ENCODE results near the gene LARP6.
"Not testable (repeated sequence)": the region's sequence is repeated elsewhere in the genome, so short reads cannot be mapped to it uniquely, and the experiment has no call there.

LARP6 gene

GRCh38 chr15:70853973-70854665 is at the start of gene LARP6:
TSS of gene LARP6 (minus strand) at chr15:70854157. CDS start at chr15:70854088, 69 bp downstream.
- no peak for DNase-seq (ENCODE audit: low spot score)

- DNase-seq (ENCODE audit: low spot score), result no peak
Measured at GRCh38 chr15:70902107-70902506, 48.1 kb upstream of the LARP6 start.

GRCh38 chr15:70892912-70893560 is 39.1 kb upstream of the LARP6 start:
- DNase-seq (ENCODE audit: low spot score), result peak; percentile 77

GRCh38 chr15:70892002-70892911 is 38.3 kb upstream of the LARP6 start, which contains the start of the genes LRRC49 and THAP10:
TSS of gene LRRC49 (plus strand) at chr15:70892826. CDS start at chr15:70892895, 69 bp downstream.
TSS of gene THAP10 (minus strand) at chr15:70892433. CDS start at chr15:70892272, 161 bp downstream.
- DNase-seq (ENCODE audit: low spot score), result peak; percentile 92

- DNase-seq (ENCODE audit: low spot score), result no peak
Measured at GRCh38 chr15:70882361-70882760, 28.4 kb upstream of the LARP6 start.

- DNase-seq (ENCODE audit: low spot score), result no peak
Measured at GRCh38 chr15:70880781-70881180, 26.8 kb upstream of the LARP6 start.

GRCh38 chr15:70879401-70879800 is 25.4 kb upstream of the LARP6 start:
- no peak for DNase-seq (ENCODE audit: low spot score)

- no peak for DNase-seq (ENCODE audit: low spot score)
Measured at GRCh38 chr15:70876683-70877082, 22.7 kb upstream of the LARP6 start.

GRCh38 chr15:70876011-70876410 is 22.1 kb upstream of the LARP6 start:
- DNase-seq (ENCODE audit: low spot score), result no peak

GRCh38 chr15:70875001-70875782 is 21.2 kb upstream of the LARP6 start:
- DNase-seq (ENCODE audit: low spot score), result peak; percentile 90

GRCh38 chr15:70873232-70874054 is 19.5 kb upstream of the LARP6 start:
- DNase-seq (ENCODE audit: low spot score), result no peak

GRCh38 chr15:70871490-70871889 is 17.5 kb upstream of the LARP6 start:
- DNase-seq (ENCODE audit: low spot score), result not testable (repeated sequence)

- DNase-seq (ENCODE audit: low spot score), result peak; percentile 45
Measured at GRCh38 chr15:70870051-70870450, 16.1 kb upstream of the LARP6 start.

GRCh38 chr15:70869346-70869745 is 15.4 kb upstream of the LARP6 start:
- peak; percentile 50 for DNase-seq (ENCODE audit: low spot score)

- DNase-seq (ENCODE audit: low spot score), result peak; percentile 58
Measured at GRCh38 chr15:70867911-70868467, 14.0 kb upstream of the LARP6 start.

- DNase-seq (ENCODE audit: low spot score), result peak; percentile 25
Measured at GRCh38 chr15:70866982-70867641, 13.2 kb upstream of the LARP6 start.

GRCh38 chr15:70863450-70864218 is 9.7 kb upstream of the LARP6 start:
- peak; percentile 99 for DNase-seq (ENCODE audit: low spot score)

GRCh38 chr15:70859998-70860397 is 6.0 kb upstream of the LARP6 start:
- no peak for DNase-seq (ENCODE audit: low spot score)

- DNase-seq (ENCODE audit: low spot score), result no peak
Measured at GRCh38 chr15:70859322-70859908, 5.5 kb upstream of the LARP6 start.
